Right renal pelvis (tissue), 4 donors: Measurements from ENCODE around the gene DBH. TPM values are rescaled to one million over a fixed set of nuclear protein-coding genes. Genes with fewer than 3 reads are reported as not detected.

ENCODE experiments used
- DNase-seq, 4 donors: peaks; one replicate each; pipeline ENCODE4 v3.0.0-alpha.2; 2013; ENCODE audit warnings: low read depth in 4 of 4, low spot score in 3 of 4, missing footprints in 1 of 4
- polyA plus RNA-seq, 4 donors: library from polyadenylated mRNA; unstranded; fragments of 120-200 nt; gene quantifications; one replicate each; pipeline ENCODE4 v1.2.1, GENCODE V29; 2013; ENCODE audit not compliant: insufficient read length in 4 of 4

Gene DBH
- polyA plus RNA-seq, 4 donors: 0.60 to 3.1 (median 0.81) TPM

DNA sequence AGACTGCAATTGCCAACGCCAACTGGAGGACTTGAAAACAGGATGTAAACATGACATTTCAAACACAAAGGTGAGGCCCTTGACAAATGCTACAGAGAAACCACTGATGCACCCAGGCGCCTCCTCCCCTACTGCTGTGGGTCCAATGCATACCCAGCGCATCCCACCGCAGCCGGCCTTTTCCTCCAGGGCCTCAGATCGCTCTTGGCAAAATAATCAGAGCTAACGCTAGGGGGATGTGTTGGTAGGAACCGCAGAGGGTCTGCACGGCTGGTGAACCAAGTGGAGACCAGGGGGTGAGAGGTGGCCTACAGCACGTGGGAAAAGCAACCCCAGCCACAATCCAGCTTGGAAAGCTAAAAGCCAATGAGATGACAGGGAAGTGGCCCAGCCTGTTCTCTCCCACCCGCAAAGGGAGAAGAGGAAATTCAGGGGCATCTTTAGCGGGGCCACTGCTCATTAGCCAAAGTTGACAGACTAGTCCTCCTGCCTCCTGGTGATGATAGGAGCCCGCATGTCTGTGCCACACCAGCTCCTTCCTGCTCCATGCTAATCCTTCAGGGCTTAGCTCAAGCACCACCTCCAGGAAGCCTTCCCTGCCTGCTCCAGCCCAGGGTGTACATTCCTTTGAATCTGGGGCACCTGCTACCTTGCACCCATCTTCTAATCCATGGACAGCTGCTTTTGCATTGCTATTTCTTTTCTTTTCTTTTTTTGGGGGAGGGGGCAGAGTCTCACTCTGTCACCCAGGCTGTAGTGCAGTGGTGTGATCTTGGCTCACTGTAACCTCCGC is 32.8 kb upstream of the DBH start:
- DNase-seq: no peak

DNA sequence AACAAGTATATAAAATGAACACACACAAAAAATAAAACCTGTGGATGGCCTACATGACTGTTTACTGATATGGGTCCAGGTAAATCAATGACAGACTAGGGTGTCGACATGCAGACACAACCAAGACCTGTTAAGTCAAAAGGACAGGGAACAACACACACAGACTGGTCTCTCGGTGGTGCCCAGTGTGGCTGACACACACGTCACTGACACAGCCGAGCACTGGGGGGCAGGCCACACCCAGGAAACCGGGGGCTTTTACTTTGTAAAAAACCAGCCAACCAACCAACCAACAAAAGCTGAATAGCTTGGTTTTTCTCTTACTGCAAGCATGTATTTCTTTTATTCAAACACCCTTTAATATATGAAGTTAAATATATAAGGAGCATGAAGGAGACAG is 31.9 kb upstream of the DBH start:
- DNase-seq: no peak

DNA sequence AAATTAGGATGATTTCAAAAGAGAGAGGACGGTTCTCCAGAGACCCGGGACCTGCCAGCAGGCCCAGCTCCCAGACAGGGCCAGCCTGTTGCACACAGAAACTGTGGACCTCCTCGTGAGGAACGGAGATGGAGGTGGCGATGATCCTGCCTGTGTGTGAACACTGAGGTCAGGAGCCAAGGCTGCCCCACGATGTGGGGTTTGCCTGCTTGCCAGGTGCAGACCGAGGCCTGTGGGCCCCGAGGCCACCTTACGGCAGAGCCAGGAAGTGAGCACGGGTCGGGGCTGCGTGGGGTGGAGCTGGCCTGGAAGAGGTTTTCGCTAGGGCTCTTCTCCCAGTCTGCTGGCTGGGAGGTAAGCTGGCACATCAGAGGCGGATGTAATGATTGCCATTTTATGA is 31.3 kb upstream of the DBH start:
- no peak for DNase-seq

DNA sequence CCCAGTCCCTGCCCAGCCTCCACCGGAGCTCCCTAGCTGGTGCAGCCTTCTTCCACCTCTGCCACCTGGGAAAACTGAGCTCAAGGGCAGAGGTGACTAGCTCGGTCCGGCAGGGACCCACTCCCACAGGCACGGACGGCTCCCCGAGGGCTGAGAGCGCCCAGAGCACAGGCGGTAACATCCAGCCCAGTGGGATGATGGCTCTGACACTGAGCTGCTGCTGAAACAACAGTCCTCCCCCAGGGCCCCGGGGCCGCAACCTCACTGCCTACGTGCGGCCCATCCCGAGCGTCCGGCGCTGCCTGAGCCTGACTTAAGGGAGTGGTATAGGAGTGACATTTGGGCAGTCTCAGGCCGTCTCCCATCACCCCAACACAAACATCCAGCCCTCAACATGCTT is 30.7 kb upstream of the DBH start:
- DNase-seq: no peak

DNA sequence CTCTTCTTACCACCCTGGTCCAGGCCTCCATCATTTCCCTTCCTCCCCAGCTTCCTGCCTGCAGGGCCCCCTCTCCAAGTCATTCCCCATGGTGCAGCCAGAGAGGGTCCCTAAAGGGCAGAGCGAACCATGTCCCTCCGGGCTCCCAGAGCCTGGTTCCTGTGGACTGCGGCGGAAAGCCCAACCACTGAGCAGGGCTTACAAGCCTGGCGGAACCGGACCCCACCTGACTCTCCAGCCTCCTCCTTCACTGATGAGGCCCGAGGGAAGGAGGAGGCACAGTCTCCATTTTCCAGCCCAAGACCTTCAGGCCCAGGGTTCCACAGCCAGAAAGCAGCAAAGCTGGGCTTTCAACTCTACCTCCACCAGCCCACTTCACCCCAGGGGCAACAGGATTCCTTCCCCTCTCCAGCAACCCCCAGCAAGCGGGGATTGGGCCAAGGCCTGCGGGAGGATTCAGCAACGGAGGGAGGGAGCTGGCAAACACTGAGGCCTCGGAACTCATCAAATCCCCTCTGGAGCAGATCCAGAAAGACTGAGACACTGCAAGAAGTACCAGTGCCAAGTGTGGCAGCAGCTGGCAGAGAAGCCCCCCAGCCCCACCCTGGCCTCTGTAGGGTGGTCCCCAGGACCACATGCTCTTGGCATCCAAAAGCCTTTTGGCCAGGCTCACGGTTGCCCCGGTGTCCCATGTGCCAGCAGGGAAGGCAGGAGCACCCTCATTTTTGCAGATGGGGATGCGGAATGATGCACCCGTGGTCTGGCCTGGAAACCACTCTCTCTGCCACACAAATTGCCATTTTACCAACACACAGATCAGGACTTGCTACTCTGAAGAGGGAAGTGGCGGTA is 30.1 kb upstream of the DBH start:
- no peak for DNase-seq

DNA sequence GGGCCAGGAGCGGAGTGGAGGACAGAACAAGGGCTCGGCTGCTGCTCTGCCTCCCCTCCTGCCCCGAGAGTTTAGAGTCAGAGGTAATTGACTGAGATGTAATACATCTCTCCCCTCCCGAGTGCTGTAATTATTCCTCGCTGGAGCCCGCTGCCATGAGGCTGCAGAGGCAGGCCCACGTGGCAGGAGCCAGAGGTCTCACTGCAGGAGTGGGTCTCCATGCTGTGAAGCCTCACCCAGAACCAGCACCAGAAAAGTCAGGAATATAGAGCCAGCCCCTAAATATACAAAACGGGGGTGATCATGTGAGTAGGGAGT is 29.5 kb upstream of the DBH start:
- DNase-seq: no peak

DNA sequence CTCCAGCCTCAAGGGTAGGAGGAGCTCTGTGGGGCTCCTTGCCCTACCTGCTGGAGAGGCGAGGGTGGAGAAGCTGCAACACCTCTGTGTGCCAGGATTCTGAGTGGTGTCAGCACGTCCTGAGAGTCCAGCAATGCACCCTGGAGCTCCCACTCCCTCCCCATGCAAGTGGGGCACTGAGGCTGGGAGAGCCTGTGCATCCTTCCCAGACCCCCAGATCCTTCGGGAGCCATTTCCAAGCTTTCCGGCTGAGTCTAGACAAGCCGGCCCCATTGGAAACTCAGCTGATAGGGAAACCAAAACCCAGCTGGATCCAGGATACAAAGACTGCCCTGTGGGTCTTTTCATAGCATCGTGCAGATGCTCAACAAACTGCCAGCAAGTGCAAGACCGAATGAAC is 28.8 kb upstream of the DBH start:
- no peak for DNase-seq

DNA sequence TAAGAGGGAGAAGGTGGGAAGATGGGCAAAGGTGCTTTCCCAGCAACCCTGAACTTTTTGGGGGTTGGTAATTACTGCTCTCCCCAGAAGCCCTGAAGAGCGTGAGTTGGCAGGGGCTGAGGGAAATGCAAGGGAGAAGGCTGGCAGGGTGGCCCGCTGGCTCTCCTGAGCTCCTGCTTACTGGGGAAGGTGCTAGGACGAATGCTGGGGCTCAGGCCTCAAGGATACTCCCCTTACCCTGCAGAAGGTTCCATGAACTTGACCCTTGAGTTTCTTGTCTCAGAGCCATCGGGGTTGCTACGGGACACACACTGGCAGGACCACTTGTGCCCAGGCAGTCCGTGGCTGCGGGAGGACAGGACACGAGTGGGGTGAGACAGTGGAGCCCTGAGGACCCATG is 28.2 kb upstream of the DBH start:
- DNase-seq: no peak

DNA sequence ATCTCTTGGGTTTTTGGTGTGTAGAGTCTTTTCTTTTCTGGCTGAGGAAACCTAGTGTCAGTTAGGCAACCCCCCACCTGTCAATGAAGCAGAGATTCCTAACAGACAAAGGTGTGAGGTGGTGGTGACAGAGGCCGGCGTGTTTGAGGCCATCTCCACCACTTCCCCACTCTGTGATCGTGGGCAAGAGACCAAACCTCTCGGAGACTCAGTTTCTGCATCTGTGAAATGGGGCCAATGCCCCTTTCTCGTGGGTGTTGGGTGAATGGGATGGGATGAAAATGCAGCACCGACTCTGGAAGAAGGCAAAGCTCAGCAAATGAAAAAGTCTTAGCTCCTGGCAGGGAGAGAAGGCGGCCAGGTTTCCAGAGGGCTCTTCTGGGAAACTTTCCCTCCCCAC is 27.8 kb upstream of the DBH start:
- DNase-seq: no peak

DNA sequence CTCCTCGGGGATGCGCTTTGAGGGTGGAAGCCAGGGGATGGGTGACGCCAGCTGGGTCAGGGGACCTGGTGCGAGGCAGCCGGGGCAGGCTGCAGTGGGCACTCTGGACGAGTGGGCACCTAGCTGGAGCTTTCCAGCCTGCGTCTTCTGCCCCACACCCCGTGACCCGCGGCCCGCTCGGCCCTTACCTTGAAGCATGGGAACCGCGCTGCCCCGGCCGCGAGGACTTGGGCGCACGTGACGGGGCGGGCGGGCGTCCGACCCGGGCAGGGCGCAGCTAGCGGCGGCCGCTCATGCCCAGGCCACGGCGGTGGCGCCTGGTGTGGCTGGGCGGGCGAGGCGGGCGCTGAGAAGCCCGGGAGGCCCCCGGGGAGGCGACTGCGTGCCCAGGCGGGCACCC is 27.3 kb upstream of the DBH start:
- DNase-seq: no peak

DNA sequence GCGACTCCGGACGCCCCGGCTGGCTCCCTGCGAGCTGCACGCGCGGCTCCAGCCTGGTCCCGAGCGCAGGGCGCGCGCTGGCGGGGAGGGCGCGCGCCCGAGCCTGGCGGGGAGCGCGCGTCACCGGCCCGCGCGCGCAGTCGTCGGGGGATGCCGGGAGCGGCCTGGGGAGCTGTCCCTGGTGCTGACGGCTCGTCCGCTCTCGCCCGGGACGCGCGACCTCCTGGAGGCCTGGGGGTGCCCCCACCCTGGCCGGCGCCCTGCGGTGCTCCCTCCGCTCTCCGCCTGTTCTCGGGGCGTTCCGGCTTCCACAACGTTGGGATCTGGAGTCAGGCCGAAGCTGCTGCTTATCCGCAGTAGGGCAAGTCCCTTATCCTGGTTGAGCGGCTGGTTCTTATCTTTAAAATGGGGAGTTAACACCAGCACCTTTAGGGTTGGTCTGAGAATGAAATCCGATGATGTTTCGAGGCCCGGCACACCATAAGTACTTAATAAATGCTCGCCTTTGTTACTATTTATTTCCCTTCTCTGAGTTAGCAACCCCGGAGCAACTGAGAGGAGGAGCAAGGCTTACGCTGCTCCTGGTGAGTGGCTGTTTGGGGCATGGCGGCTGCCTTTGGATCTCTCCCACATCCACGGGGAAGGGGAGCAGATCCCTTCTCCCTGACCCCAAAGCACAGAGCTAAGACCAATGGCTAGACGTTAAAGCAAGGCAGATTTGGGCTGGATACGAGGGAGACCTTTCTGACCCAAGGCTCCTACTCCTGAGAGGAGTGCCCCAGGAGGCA is 26.7 kb upstream of the DBH start, which contains the start of gene FAM163B:
FAM163B (minus strand) TSS at position 79 of the 788 bp plus-strand sequence. CDS start 29,166 bp downstream, outside the sequence.
- peak; percentile 52 to 67 (median 62) for DNase-seq

DNA sequence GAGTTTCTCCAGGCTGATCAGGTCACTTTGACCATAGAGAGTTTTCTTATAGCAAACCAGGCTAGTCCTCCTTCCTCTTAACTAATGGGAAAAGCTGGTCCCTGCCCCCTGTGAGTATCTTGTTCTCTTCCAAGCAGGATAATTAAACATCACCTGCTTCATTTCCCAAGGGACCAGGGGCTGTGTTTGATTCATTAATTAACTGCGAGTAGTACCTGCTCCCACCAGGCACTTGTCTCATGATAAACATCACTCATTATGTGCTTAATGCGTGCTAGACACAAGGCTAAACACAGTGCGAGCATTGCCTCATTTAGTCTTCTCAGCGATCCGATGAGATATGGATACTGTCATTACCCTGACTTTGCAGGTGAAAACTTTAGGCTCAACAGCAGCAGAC is 25.3 kb upstream of the DBH start:
- no peak for DNase-seq

DNA sequence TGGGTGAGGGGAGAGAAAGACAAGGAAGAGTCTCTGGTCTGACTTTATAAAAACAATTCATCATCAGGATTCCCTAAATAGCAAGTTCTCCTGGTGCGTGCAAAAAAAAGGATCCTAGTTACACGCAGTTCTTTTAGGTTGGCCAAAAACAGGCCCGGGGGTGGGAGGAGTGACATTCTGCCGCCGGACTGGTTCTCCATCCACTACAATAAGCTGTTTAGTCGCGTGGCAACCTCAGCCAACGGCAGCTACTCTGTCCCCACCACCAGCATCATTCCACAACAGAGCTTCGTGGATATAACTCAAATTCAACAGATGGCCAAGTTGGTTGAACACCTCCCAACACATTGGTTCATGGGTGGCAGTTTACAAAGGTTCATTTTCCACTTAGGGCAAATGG is 24.1 kb upstream of the DBH start:
- no peak for DNase-seq

DNA sequence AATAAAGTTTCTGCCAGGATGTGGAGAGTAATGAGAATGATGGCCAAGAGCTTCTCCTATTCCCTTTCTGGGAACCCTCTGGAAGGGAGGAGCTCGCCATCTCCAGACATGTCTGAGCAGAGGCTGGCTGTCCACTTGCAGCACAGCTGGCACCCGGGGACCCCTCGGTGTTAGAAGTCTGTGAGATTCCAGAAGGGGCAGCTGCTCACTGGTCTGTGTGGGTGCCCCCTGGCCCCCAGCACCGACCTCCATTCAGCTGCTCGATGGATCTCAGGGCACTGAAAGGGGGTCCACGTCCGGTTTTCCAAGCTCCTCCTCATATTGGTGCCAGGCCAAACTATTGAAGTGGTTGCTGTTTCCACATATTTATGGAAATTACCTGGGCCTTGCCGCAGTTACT is 23.3 kb upstream of the DBH start:
- no peak for DNase-seq

DNA sequence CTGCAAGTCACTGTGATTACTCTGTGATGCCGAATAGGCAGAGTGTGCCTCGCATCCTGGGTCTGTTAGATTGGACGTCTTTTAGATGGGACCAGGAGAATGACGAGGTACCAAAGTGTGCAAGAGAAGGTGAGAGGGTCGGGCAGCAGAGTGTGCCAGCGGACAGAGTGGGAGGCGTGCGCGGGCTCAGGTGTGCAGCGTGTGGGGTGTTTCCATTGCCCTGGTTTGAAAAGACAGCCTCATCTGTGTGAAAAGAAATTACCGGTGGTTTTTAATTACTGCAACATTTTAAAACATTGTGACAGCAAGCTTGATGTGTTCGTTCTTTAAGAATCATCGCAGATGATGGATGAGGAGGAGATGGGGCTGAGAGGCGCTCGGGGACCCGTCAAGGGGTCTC is 22.7 kb upstream of the DBH start:
- no peak for DNase-seq

DNA sequence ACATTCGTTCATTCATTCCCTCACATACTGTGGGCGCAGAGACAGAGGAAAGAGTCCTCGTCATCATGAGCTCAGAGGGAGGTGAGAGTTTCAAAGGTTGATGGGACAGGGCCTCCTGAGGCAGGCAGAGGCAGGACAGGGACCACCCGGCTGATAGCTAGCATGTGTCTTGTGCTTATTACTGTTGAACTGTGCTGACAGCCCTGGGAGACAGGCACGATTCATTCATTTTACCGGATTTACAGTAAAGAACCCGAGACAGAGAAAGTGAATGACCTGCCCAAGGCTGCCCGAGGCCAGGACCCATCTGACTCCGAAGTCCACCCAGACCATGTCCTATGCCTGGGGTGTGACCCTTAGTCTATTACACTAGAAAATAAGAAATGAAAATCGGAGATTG is 22.1 kb upstream of the DBH start:
- no peak for DNase-seq

DNA sequence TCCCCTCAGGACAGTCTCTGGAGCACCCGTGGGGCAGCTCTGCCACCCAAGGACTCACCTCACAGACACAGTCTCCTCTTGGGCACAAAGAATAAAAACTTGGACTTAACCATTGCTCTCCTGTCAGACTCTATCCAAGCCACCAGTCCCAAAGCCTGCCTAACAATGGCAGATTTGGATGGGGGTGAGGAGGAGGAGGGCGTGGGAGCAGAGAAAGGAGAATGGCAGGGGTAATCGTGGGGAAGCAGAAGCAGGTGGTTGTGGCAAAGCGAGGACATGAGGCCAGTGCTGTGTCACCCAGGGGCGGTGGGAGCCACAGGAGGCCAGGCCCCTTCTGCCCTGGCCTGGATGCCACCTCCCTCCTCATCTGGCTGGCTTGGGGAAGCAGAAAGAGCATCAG is 21.5 kb upstream of the DBH start:
- no peak for DNase-seq

DNA sequence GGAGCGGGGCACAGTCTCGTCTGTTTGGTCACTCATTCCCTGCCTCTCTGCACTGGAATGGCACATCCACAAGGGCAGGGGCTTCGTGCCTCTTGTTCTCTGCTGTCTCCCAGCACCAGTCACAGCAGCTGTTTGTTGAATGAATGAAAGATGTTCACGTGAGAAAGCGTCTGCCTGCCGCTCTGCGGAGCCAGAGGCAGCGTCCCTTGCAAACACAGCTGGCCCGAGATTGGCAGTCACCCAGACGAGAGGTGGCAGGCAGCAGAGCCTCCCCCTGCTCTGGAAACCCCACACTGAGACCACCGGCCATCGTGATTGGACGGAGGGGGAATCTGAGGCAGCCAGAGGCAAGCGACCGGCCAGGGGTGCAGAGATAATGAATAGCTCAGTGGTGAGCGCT is 21.0 kb upstream of the DBH start:
- DNase-seq: no peak

DNA sequence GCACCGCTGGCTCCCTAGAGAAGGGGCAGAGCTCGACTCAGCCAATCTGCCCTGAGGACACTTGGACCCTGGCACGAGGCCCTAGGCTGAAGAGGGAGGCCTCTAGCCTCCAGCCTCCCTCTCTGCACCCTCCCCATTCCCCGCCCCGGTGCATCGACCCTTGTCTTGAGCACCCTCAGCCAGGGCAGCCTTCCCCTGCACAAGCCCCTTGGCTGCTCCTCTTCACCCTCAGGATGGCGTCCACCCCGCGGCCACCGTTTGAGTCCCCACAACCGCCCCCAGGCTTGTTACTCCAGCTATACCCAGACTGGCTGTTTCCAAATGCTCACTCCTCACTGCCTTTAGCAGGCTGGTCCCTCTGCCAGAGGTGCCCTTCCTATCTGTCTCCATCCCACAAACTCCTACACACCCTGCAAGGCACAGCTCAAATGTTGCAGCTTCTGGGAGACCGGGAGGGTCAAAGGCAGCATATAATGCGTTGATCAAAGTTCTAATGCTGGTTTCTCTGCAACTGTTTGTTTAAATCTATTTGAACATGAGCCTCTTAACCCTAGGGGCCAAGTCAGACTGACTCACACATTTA is 20.5 kb upstream of the DBH start:
- no peak for DNase-seq

DNA sequence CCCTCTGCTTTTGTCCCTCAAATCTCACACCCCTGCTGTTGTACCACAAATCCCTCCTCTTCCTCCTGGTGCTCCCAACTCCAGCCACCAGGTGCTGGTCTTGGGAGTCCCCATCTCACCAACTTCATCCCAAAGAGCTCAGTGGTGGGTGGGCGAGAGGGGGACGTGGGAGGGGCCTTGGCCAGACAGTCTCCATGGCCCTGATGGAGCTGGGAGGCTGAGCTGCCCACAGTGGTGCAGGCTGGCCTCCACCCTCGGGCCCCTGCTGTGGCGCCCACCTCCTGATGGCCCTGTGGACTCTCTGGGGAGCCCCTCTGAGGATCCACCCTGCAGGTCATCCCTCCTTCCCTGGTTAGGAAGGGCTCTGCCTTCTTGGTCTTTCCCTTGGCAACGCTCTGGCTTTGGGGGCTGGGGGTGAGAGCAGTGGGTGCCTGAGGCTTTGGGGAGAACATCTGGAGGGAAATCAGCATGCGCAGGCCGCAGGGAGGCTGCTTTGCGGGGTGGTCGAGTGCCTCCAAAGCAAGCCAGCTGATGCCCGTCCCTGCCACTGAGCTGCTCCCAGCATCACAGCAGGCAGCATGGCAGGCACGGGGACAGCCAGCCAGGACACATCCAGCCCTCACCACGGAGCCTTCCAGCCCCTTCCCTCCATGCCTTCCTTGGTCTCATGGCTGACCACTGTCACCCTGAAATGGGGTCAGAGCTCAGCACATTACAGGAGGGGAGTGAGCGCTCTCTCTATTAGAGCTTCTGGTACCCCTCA is 19.3 kb upstream of the DBH start:
- DNase-seq: no peak
